SH-SY5Y (cell line): ENCODE results near the gene AMIGO3.

Experiments
- GATA2 ChIP-seq: IDR thresholded peaks from 2 replicates; pipeline ENCODE4 v1.6.1; 2011; ENCODE audit warnings: mild to moderate bottlenecking, low read depth, low read length
- GATA3 ChIP-seq: IDR thresholded peaks from 2 replicates; pipeline ENCODE4 v1.6.1; 2011; ENCODE audit warnings: low read depth, mild to moderate bottlenecking, low read length, moderate library complexity

The AMIGO3 gene

DNA sequence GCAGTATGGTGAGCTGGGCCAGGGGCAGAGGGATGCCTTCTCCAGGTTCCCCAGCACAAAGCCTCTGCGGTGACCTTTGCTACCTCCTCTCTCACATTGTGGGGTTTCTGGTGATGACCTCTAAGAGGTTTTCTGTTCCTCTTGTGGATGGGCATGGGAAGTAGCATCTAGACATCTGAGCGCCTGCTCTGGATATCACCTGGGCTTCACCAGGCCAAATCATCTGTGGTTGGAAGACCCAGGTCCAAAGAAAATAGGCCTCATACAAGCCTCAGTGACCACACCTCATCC lies 38.3 kb downstream of the AMIGO3 start:
- no peak for TF ChIP-seq GATA2
- TF ChIP-seq GATA3 = no peak

DNA sequence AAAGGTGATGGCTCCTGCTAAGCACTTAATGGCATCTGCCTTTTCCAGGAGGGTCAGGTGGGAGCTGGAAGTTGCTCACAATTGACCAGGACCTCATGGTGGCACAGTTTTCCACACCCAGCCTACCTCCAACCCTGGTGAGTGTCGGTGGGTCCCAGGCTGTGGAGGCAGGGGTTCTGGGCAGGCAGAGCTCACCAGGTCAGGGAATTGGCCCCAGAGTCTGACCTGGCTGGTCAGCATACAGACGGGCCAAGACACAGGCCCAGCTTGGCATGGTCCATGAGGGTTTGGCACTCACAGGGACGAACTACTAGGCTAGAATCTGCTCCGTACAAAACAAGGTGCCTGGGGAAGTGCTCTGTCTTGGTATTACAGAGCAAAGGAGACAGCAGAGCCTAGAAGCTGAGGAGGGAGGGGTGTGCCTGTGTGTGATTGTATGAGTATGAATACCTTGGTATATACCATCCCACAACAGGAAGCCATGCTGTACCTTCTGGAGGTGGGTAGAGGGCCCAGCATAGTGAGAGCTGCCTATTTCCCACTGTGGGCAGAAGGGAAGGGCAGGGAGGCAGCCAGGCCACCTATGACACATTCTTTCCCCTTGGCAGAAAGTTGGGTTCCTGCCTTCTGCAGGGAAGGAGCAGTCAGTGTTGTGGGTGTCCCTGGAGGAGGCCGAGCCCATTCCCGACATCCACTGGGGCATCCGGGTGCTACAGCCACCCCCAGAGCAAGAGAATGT lies 38.8 kb downstream of the AMIGO3 start:
- no peak for TF ChIP-seq GATA2
- no peak for TF ChIP-seq GATA3

DNA sequence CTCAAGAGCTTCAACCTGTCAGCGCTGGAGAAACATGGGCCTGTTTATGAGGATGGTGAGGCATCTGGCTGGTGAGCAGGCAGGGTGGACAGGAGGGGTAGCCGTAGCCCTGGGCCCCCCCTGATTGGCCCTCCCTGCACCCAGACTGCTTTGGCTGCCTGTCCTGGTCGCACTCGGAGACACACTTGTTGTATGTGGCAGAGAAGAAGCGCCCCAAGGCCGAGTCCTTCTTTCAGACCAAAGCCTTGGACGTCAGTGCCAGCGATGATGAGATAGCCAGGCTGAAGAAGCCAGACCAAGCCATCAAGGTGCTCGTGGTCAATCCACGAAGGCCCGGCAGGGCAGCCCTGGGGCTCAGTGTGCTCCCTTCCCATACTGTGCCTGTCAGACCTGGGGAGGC lies 43.6 kb downstream of the AMIGO3 start:
- TF ChIP-seq GATA3 = no peak
- no peak for TF ChIP-seq GATA2

DNA sequence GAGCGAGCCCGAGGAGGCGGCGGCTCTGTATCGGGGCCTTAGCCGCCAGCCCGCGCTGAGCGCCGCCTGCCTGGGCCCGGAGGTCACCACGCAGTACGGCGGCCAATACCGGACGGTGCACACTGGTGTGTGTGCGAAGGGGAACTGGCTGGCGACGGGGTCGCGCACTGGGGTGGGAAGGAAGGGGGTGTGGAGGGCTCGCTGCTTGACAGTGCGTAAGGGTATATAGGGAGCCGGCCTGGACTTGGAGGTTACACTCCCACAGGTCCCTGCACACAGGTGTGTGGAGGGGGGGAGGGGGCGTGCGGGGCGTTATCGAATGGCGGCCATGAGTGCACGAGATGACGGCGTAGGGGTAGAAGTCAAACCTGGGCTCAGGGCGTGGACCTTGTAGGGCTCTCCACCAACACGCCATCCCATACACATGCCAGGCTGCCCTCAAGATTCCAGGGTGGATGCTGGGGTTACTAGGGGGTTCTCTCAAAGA lies 44.9 kb downstream of the AMIGO3 start:
- TF ChIP-seq GATA2 (no peak), GATA3 (no peak)

DNA sequence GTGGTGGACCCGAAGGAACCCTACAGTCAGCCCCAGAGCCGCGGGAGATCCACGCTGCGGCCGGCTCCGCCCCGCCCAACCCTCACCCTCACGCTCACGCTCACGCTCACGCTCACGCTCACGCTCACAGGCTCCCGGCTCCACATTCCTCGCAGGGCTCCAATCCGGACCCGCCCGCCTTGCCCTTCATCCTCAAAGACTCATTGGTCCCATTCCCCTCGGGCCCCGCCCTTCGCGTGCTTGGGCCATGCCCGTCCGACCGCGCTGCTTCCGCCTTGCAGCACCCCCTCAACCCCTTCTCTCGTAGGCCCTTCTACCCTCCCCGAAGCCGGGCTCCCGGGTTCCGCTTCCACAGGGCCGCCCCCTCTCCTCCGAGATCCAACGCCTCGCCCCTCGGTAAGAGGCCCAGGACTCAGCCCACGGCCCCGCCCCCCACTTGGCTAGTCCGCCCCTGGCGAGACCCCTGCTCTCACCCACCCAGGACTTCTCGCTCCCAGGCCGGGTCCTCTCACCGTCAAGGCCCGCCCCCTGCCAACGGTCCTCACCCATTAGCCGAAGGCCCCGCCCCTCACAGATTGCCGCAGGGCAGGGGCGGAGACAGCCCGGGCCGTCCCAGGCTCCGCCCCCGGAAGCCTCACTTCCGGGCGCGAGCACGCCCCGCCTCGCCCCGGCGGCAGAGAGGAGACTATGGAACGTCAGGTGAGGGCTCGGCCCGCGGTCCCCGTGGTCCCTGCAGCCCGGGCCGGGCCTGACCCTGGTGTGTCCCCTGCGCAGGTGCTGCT lies 45.6 kb downstream of the AMIGO3 start, which contains the start of gene APEH:
Gene APEH, plus strand, starts transcription at position 637 of the 782 bp plus-strand sequence. Its CDS starts 51 bp downstream, at position 688.
- TF ChIP-seq GATA3 = no peak
- no peak for TF ChIP-seq GATA2

DNA sequence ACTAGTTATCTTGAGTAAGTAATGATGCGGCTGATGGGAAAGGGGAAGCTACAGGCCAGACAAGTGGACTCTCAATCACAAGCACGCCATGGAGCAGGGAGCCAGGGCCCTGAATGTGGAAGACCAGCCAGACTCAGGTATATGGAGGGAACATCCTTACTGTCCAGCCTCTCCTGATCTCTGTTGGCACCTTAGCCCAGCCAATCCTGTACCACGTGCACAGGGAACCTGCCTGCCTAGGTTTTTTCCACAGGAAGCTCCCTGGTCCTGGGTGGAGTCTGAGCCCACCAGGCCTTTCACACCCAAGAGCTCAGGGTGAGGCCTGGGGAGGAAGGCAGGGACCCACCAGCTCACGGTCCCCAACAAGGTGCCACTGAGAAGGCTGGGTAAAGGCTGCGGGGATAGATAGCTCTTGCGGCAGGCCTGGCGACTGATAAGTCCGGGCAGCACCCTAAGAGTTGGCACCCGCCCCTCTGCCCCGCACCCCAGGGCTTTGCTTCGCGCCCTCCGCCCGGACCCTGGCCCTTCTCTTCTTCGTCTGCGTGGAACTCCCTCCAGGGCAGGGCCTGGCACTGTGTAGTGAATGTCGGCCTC lies 46.3 kb downstream of the AMIGO3 start:
- TF ChIP-seq GATA3 (no peak), GATA2 (no peak)

DNA sequence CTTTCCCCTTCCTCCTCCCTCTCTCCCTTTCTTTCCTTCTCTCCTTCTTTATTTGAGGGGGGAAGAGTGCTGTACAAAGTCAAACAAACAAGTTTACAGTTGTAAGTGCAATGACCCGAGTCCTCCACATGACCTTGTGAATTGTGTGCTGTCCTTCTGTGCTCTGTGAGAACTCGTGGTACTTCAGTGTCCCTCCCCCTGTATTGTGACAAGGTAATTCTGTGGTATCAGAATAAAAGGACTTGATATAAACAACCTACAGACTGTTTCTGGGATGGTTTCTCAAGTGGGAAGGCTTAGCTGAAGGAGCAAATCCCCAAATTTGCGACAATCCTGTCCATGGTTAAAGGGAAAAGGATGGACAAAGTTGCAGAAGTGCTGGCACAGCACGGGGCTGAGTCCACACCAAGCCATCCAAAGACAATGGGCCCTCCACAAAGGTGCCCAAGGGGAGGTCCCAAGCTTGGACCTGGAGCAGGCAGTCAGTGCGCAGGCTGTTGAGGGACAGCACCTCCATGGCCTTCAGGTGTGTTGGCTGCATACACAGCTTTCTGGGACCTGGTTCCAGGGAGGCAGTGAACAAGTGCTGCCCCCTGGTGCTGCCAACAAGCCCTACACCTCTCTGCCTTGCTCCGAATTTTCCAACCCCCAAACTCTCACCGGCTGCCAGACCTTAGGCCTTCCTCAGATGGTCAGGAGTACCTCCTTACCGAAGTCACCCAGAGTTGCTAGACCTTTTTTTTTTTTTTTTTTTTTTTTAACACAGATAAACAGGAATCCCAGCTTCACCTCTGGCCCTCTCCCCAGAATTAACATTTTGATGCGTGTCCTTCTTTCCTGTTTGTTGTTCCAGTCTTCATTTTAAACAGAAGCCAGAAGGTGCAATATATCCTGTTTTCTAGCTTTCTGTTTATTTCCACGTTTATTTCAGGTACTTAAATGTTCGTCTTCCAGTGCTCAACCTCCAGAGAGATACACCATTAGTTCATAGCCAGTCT lies 47.9 kb downstream of the AMIGO3 start:
- TF ChIP-seq GATA2 (no peak), GATA3 (no peak)

DNA sequence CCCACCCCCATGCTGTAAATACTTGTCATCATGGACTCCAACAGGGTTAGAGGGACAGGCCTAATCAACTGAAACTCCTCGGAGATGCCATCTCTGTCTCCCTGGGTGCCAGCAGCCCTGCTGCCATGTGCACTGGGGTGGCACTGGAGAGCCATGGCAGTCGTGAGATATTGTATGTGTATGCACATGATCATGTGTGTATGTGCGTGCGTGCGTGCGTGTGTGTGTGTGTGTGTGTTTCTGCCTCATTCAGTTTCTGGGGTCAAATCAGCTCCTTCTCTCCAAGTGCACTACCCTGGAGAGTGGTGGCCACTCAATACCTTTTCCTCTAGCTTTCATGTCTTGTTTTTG lies 48.6 kb downstream of the AMIGO3 start:
- TF ChIP-seq GATA2 (no peak), GATA3 (no peak)

DNA sequence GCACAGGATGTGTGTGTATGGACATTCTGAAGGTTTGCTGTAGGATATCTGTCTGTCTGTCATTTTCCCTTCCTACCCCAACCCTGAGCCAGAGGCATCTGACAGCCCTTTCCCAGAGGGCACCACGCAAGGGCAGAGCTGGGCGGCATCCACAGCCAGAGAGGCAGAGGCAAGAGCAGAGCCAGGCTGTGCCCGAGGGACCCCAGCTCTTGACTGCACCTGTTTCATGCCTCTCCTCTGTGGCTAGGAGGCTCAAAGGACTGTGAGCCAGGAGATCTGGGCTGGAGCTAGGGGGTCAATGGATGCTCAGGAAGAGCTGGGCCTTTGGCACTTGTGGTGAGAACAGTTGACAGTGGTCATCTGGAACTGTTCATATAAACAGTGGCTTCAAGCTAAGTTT lies 50.1 kb downstream of the AMIGO3 start:
- TF ChIP-seq GATA2 (no peak), GATA3 (no peak)

DNA sequence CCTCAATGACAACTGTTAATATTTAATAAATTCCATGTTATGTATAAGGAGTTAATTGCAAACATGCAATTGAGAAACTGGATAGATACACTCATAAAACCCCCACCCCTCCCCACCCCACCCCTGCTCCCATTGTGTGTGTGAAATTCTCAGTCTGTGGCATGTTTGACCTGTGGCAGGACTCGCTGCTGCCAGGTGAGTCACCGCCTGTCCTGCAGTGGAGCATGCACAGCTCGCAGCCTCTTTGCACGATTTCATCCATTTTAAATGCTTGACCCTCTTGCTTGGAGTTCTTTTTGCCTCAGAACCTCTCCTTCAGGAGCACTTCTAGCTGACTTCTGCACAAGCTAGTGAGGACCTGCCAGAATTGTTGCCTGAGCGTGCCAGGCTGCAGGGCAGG lies 50.6 kb downstream of the AMIGO3 start:
- TF ChIP-seq GATA3 (no peak), GATA2 (no peak)

DNA sequence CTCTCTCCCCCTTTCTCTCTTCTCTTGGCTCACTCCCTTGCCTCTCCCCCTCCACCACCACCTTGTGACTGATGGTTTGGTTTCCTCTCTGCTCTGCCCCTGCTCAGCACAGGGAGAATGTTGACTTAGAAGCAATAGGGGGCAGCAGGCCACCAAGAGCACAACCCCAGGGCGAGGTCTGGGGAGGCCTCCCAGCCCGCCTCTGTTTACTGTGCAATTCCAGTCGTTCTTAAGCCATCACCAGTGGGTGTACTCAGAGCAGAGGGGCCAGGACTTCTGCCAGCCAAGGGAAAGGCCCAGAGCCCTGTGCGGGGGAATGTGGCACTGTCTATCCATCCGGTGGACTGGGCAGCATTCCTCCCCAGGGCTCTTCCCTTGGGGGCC lies 51.1 kb downstream of the AMIGO3 start:
- TF ChIP-seq GATA3 (no peak), GATA2 (no peak)

DNA sequence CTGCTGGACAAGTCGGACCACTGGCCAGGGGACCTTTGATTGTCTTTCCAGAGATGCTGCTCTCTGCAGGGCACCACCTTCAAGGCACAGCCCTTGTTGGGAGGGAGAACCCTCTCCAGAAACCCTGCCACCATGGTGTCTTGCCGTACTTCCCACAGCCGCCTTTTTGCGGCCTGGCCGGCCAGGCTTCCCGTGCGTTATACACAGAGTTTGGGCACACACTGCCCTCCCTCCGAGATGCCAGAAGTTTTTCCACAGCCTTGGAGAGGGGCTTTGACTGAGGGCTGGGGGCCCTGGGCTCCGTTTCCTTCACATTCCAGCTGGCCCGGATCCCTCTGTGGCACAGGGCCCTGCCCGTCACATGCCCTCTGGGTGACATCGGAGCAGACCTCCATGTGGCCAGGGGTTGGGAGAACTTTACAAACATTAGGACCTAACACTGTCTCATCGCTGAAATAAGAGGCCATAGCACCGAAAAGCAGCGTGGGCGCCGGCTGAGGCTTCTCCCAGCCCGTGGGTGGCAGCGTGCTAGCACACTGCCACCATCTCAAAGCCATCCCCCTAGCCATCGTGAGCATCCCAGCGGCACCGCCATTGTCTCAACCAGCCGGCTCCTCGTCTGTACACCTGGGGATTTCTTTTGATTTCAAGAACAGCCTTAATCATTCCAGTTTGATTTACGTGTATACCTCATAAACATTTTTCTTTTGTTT lies 51.6 kb downstream of the AMIGO3 start:
- TF ChIP-seq GATA2 (no peak), GATA3 (no peak)
